ENCODE data around the gene EPSTI1. TPM values are rescaled to one million over a fixed set of nuclear protein-coding genes. Genes with fewer than 3 reads are reported as not detected.
"Not testable (repeated sequence)": the region's sequence is repeated elsewhere in the genome, so short reads cannot be mapped to it uniquely, and the experiment has no call there.

Gene EPSTI1
- 1.2 TPM for total RNA-seq

DNA sequence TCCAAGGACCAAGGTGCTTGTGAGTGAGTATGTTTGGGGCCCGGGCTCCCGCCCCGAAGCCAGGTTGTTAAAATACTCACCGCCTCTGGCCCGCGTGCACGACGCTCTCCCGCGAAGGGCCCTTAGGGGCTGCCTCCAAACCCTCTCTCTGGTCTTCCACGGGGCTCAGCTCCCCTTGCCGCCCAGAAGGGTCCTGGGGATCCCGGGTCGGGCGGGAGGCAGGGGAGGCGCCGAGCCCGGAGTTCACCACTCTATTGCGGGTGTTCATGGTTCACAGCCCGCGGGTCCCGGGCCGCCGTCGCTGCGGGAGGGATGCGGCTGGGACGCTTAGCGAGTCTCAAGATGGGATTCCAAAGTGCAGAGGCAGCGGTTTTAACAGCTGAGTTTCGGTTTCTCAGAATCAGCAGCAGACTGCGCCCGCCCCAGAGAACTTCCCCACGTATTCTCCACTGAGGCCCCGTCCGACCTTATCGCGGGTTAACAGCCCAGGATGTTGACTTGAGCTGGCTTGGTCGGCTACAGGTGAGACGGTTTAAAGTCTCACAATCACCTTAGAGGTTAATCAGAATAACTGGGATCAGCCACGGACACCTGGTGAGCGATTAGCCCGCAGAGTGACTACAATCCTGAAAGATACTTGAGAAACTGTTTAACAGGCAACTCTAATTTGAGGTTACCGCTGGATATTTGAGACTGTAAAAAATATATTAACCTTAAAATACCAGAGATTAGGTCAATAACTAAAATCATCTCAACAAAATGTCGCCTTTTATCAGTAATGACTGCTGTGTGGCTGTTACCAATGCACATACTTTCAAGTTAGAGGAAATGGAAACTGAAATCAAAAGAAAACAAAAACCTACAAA lies at the start of gene EPSTI1:
Gene EPSTI1 (minus strand): TSS at position 344 of the 866 bp plus-strand sequence. CDS start 76 bp downstream, at position 268.
- DNase-seq (ENCODE audit: low spot score in 2 of 2), result peak in 1 of 2 donors; percentile 49
- FAIRE-seq, result no peak

DNA sequence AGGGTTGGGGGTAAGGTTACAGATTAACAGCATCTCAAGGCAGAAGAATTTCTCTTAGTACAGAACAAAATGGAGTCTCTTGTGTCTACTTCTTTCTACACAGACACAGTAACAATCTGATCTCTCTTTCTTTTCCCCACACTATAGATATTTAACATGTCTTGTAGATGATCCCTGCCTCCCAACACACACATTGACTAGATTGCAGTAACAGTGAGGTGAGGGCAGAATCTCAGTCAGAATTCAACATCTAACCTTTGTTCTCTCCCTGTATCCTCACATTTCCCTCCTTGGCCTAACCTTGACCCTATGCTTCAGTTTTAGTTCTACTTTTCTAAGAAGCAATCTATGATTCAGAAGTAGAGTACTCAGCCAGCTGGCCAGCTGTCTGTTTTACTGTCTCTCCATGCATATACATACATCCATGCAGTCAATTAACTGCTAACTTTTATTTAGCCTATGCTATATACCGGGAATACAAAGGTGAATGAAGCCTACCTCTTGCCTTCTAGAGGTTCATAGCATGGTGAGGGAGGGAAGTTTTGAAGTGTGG lies 49.4 kb upstream of the EPSTI1 start:
- DNase-seq (ENCODE audit: low spot score in 2 of 2) (no peak), FAIRE-seq (no peak)

GRCh38 chr13:43040581-43041368 lies 48.7 kb upstream of the EPSTI1 start:
- FAIRE-seq; DNase-seq (ENCODE audit: low spot score in 2 of 2): not testable (repeated sequence)

DNA sequence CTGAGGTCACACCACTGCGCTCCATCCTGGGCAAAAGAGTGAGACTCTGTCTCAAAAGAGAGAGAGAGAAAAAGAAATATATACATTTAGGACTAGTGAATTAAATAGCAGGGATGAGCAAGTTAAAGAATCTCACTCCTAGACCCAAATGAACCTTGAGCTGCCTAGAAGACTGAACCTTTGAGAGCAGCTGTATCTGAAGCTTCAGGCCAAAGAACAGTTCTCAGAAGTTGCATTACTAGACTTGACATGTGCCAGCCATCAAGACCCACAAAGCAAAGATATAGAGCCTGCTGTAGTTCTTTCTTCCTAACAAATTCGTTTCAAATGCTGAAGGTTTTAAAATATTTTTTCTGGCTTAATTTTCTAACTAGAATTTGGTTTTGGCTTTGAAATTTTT lies 47.9 kb upstream of the EPSTI1 start:
- FAIRE-seq (no peak), DNase-seq (ENCODE audit: low spot score in 2 of 2) (no peak)

DNA sequence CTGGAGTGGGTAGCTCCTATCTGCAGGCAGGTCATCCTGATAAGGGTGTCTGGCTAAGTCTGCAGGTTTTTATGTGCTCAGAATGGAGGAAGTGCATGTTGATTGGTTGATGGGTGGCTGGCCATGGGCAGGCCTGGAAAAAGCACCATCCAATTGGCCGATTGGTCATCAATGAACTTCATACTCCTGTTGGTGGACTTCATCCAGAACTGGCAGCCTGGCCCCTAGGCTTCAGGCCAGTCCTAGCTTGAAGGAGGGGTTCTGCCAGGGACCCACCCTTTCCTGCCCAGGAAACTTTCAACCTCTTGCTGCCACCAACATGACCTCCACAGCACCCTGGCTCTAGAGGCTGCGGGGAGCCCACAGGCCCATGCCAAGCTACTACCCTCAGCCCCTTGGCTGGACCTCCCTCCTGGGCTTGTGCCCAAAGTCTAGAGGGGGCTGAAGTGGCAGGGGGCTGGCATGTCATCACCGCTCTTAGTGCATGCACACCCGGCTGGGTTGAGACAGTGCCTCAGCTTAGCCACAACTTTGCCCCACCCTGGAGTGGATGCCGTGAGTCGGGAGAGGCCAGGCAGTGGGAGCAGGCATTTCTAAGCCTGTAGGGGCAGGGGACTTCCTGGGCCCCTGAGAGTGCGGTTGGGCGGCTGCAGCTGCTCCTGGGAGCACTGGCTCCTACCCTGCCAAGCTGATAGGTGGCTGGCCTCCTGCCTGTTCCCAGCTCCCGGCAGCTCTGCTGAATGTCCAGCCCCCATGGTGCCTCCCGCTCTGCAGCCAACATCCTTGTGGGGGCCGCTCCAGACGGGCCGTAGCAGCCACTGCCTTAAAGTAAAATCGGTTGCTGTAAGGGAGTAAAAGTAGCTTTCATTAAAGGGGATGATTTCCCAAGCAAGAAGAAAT lies 44.6 kb upstream of the EPSTI1 start:
- DNase-seq (ENCODE audit: low spot score in 2 of 2) (no peak), FAIRE-seq (no peak)

- DNase-seq (ENCODE audit: low spot score in 2 of 2) (no peak), FAIRE-seq (no peak)
These were observed 41.0 kb upstream of the EPSTI1 start for GRCh38 chr13:43033038-43033437.

GRCh38 chr13:43031881-43032280 lies 39.8 kb upstream of the EPSTI1 start:
- no peak for DNase-seq (ENCODE audit: low spot score in 2 of 2)
- FAIRE-seq, result no peak

GRCh38 chr13:43030548-43030947 lies 38.5 kb upstream of the EPSTI1 start:
- DNase-seq (ENCODE audit: low spot score in 2 of 2) (no peak), FAIRE-seq (no peak)

DNA sequence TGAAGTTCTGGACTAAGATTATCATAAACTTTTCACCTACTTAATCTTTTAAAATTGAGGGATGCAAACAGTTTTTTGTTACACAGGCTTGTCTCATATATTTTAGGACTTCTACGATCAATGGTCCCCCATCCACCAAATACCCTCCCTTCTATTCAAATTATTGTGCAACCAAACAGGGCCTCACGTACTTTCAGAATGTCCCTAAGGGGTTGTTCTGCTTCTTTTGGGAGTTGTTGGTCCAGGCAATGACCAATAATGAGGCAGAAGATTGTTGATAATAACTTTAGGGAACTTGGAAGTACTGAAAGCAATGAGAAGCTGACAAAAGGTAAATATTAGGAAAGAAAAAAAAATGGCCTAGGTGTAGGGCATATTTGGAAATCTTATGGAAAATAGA lies 34.2 kb upstream of the EPSTI1 start:
- no peak for FAIRE-seq

GRCh38 chr13:43023289-43023963 lies 31.4 kb upstream of the EPSTI1 start, which contains the start of gene DNAJC15:
DNAJC15 (plus strand) TSS chr13:43023586; CDS start chr13:43023627, 41 bp downstream.
- DNase-seq (ENCODE audit: low spot score in 2 of 2) (peak; percentile 39 to 66), FAIRE-seq (no peak)

More for the DNA sequence above, 34.2 kb upstream of the EPSTI1 start:
- no peak for DNase-seq (ENCODE audit: low spot score in 2 of 2)

DNA sequence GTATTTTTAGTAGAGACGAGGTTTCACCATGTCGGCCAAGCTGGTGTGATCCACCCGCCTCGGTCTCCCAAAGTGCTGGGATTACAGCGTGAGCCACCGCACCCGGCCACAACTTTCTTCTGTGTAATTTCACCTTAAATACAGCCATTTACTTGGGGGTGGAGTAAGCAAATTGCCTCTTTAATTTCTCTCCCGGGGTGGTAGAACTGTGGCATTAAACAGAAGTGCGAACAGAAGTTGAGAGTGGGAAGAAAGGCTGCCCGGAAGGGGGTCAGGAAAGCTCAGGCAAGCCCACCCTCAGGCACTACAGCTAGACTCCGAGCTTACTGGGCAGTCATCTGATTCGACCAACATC lies 30.9 kb upstream of the EPSTI1 start:
- FAIRE-seq, result no peak
- peak; percentile 10 to 28 for DNase-seq (ENCODE audit: low spot score in 2 of 2)

DNA sequence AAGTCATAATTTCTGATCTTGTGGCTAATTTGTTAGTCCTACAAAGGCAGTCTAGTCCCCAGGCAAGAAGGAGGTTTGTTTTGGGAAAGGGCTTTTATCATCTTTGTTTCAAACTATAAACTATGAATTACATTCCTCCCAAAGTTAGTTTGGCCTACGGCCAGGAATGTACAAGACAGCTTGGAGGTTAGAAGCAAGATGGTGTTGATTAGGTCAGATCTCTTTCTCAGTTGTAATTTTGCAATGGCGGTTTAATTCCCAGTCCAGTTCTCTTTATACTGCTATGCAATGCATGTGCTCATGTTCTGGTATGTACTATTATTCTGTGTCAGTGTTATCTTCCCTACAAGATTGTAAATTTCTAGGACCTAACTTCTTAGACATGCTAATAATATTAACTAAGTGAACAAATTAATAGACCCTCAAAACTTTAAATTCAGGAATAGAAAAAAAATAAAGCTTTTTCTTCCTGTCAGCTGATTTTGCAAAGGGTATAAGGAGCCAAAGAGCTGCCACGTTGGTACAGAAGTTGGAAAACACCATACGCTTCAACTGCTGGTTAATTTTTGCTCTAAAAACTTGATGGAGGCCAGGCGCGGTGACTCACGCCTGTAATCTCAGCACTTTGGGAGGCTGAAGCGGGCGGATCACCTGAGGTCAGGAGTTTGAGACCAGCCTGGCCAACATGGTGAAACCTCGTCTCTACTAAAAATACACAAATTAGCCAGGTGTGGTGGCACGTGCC lies 30.1 kb upstream of the EPSTI1 start:
- no peak for DNase-seq (ENCODE audit: low spot score in 2 of 2)
- no peak for FAIRE-seq

- DNase-seq (ENCODE audit: low spot score in 2 of 2) (no peak), FAIRE-seq (no peak)
These were observed 28.8 kb upstream of the EPSTI1 start for GRCh38 chr13:43020794-43021193.

DNA sequence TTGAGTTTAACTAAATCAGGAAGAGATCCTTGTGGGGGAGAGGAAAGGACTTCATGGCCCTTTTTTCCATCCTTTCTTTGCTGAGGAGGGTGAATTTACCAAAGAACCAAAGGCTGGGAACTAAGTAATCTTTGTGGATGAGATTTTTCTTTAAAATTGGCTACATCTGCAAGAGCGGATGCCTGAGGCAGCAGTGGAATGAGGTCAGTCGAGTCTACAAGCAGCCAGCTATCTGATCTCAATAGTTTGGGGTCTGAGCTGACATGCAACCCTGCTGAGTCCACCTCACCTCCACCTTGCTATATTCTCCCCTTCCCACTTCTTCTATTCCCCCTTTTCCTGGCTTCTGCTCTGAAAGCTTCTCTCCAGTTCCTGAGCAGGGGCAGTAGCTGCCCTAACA lies 27.8 kb upstream of the EPSTI1 start:
- FAIRE-seq, result no peak
- no peak for DNase-seq (ENCODE audit: low spot score in 2 of 2)

DNA sequence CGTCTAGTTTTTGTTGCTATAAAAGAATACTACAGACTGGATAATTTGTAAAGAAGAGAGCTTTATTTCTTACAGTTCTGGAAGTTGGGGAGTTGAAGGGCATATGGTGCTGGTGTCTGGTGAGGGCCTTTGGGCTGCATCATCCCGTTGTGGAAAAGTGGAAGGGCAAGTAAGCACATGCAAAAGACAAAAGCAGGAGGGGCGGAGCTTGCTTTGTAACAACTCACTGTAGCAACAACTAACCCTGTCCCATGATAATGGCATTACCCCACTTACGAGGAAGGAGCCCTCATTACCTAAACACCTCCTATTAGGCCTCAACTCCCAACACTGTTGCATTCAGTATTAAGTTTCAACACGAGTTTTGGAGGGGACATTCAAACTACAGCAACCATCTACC lies 24.2 kb upstream of the EPSTI1 start:
- FAIRE-seq (no peak), DNase-seq (ENCODE audit: low spot score in 2 of 2) (no peak)

DNA sequence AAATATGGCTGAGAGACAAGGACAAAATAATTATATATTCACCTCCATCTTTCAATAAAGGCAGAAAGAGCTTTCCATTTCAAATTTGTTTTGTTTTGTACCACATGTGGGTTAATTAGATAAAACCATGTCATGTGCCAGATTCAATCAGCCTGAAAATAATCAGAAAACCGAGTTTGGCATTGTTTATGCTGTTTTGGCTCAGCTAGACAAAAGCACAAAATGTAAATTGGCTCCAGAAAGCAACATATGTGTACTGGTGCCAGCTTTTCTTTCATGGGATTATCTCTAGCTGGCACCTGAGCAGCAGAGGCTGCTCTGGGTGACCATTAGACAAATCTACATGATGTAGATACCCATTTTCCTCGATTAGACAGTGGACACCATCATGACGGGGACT lies 22.1 kb upstream of the EPSTI1 start:
- FAIRE-seq, result no peak

GRCh38 chr13:43009506-43009905 lies 17.5 kb upstream of the EPSTI1 start:
- no peak for FAIRE-seq
- DNase-seq (ENCODE audit: low spot score in 2 of 2), result no peak

More for the DNA sequence above, 22.1 kb upstream of the EPSTI1 start:
- DNase-seq (ENCODE audit: low spot score in 2 of 2), result no peak

GRCh38 chr13:43008596-43008995 lies 16.6 kb upstream of the EPSTI1 start:
- no peak for DNase-seq (ENCODE audit: low spot score in 2 of 2)
- FAIRE-seq, result no peak
